GM21423 (cell line): Measurements from ENCODE around the gene LMAN1L.

Experiments used
- ATAC-seq: cut with Tn5 transposase; IDR thresholded peaks from one replicate; pipeline ENCODE4 v1.9.1; 2021; ENCODE audit warnings: mild to moderate bottlenecking, moderate library complexity; ENCODE audit not compliant: unreplicated experiment

LMAN1L gene

GRCh38 chr15:74833376-74834107 lies 20.9 kb downstream of the LMAN1L start:
- ATAC-seq: no peak

DNA sequence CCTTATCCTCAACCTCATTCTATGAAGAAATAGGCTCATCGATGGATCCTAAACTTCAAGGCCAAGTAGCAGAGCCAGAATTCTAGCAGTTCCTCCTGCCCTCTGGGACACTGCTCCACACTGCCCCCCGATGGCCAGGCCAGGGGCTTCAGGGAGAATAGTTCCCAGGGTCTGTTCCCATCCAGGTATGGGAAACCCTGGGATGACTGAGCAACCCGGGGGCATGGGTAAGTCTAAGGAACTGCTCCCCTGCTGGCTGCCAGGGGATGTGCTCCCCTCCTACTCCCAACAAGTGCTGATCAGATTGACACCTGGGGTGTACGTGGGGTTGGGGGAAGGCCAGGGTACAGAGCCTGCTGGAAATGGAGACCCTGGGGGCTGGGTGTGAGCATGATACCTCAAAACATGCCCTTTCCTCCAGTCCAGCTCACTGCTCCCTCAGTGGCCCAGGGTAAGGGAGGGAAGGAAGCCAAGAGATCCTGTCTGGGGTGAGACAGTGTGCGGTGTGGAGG lies 22.7 kb downstream of the LMAN1L start:
- no peak for ATAC-seq

GRCh38 chr15:74836846-74837245 lies 24.2 kb downstream of the LMAN1L start:
- no peak for ATAC-seq

DNA sequence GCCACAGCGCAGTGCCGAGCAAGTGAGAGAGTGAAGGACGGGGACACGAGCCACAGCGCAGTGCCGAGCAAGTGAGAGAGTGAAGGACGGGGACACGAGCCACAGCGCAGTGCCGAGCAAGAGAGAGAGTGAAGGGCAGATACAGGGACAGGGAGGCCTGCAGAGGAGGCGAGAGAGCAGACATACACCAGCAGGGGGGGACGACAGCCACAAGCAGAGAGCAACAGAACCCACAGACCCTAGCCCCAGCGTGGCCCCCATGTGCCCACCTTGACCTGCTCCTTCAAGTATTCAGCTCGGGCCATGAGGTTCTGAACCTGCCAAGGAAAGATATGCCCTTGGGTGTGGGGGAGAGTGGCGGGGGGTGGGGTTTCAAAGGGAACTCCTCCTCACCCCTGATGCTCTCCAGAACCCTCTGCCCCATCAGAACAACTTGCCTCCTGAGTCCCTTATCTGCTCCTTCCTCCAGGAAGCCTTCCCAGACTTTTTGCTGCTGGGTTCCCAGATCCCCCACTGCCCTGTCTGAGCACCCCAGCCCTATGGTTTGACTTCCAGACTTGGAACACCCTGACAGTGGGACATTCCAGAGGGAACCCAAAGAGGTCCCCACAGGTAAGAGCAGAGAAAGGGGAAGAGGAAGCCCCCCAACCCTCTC lies 25.0 kb downstream of the LMAN1L start:
- ATAC-seq: no peak

- no peak for ATAC-seq
Measured at GRCh38 chr15:74838137-74838516, 25.5 kb downstream of the LMAN1L start.

- no peak for ATAC-seq
Measured at GRCh38 chr15:74838746-74839525, 26.3 kb downstream of the LMAN1L start.

DNA sequence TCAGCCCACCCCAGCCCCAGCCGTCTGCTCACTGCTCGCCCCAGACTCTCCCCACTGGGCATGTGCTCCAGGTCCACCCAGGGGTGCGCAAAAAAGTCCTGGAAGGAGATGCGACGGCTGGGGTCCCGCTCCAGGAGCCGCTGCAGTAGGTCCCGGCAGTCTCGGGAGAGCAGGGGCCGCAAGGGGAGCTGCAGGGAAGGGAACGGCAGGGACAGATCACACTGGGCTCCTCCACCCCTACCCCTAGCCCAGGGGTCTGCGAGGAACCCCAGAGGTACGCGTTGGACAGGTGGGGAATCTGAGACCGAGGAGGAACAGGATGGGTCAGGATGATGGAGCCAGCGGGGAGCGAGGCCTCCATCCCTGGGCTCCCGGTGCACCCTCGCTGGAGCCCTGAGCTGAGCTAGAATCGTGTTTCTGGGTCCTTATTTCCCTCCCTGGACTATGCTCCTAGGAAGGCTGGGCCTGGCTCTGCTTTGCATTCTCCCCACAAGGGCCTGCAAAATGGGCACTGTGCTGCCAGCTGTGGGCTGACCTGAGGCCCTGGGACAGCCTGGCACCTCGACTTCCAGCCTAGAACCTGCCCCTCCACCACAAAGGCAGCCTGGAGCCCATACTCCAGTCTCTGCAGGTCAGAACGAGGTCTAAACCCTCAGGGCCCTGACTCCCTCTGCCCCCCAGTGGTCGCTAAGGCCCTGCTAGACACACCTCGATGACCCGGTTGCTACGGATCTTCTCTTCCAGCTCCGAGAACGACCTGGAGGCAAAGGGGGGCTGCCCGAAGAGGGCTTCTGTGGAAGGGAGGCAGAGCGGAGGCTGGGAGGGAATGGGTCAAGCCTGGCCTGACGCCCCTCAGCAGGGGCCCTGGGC lies 27.1 kb downstream of the LMAN1L start:
- no peak for ATAC-seq

GRCh38 chr15:74840851-74841775 lies 28.5 kb downstream of the LMAN1L start:
- no peak for ATAC-seq

DNA sequence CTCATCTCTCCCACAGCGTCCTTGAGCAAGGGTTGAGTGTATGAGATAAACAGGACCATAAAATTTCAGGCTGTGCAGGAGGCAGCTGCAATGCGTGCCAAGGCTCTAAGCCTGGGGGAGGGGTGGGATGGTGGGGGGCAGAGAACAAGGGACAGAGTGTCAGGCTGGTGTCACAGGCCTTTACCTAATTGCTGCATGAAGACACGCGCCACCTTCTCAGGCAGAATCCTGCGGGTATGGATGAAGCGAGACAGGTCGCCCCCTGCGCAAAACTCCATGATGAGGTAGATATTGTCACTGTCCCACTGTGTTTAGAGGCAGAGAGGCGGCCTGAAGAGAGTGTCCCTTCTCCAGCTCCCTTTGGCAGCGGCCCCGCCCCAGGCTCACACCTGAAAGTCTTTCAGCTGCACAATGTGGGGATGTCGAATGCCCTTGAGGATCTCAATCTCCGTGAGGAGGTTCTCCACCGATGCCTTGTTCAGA lies 29.3 kb downstream of the LMAN1L start:
- ATAC-seq: no peak

DNA sequence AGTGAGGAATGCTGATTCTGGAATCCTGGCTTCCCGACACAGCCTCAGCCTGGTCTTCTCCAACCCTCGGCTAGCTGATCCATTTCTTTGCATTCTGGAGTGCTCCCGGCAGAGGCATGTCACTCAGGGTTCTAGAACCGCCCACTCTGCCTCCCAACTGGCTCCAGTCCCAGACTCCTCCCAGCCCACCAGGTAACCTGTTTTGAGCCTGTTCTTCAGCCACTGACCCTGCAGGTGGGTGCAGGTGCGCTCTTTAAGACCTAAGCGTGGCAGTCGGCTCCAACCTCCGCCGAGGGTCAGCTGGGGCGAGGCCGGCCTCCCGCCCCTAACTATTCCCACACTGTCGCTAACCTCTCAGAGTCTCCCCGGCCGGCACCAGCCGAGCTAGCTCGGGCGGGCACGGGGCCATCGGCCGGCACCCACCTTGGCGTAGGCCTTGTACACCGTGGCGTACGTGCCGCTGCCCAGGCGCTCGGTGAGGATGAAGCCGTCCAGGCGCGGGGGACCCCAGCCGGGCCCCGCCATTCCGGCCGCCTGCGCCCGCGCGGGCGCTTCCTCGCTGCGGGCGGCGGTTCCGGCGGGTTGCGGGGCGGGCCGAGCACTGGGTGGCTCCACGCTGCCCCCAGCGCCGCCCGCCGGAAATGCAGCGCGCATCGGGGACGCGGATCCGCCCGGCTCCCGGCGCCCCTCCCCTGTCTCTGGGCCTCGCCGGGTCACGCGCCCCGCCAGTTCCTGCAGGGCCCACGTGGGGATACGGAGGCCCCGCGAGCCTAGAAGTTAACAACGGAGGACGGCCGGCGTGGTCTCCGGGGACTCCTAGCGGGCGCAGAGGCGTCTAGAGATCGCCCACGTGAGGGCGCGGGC lies 30.2 kb downstream of the LMAN1L start, which contains the start of gene ULK3:
ULK3 (minus strand) TSS at position 576 of the 864 bp plus-strand sequence; CDS start at position 525, 51 bp downstream.
- peak; percentile 72 for ATAC-seq

GRCh38 chr15:74843445-74843828 lies 30.8 kb downstream of the LMAN1L start:
- ATAC-seq: no peak

DNA sequence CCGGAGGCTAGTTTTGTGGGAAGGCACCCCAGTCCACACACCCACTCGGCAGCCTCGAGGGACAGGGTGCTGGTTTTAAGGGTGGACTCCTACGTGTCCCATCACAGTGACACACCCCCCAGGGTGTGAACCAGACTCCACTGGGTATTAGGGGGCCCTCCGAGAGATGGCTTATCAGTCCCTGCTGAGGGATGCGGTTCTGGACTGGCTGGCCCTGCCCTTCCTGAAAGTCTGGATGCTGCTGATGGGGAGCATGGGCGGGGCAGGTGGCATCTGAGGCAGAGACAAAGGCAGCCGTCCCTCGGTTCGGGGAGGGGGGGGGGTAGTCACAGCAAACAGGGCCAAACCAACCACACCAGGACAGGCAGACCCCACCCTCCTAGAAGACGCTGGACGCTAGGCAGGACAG lies 31.3 kb downstream of the LMAN1L start:
- ATAC-seq: no peak

- ATAC-seq: no peak
Measured at GRCh38 chr15:74844319-74845207, 31.9 kb downstream of the LMAN1L start.

GRCh38 chr15:74845208-74845568 lies 32.6 kb downstream of the LMAN1L start:
- no peak for ATAC-seq

DNA sequence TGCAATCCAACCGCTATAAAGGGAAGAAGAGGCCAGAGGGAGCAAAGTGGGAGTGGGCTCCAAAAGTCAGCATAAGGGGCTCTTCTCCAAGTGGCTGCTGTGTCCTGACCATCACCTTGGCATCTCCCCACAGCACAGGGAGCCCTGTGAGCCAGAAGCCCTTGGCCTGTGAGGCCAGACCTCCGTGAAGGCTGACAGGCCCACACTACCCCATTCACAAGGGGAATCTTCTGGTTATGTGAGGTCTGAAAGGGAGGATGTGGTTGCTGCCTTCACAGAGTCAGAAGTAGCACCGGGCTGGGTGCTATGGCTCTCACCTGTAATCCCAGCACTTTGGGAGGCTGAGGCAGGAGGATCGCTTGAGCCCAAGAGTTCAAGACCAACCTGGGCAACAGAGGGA lies 32.9 kb downstream of the LMAN1L start:
- ATAC-seq: no peak

DNA sequence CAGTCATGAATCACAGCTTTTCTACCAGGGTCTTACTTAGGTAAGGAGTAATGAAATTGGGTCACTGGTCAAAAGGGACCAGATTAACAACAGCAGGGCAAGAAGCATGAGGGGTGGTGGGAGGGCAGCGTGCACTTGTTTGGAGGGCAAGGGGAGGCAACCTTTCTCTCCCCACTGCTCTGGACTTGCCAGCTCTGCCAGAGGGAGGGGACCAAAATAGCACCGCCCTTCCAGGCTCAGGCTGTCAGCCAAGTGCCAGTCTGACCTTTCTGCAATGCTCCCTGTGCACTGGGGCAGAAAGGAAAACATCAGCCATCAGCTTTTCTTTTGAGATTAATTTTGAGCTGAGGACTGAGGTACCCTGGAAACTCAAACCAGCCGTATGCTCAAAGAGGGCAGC lies 34.8 kb downstream of the LMAN1L start:
- no peak for ATAC-seq

- ATAC-seq: no peak
Measured at GRCh38 chr15:74850393-74850792, 37.8 kb downstream of the LMAN1L start.

DNA sequence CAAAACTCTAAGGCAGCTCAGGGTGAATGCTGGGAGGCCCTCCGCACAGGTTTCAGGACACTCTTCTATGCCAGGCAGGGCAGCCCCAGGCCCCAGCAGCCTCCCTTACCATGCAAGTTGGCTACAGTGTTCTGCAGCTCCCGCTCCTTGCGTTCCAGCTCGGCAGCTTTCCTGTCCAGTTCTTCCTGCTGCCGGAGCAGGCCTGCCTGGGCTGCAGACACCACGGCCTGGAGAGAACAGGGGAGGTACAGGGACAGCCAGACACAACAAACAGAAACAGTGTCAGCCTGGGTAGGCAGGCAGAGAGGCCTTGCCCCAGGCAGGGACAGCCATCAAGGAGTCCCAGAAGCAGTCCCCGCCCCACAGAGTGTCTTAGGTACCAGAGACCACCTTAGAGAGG lies 39.3 kb downstream of the LMAN1L start:
- ATAC-seq: no peak
